Activated T-cell treated with anti-CD3 and anti-CD28 coated beads, Interleukin-2, amount 50 U/mL, for 72 hours (primary cell): ENCODE data around the gene METTL1. TPM values are rescaled to one million over a fixed set of nuclear protein-coding genes. Genes with fewer than 3 reads are reported as not detected.
A peak's percentile ranks its signal among the peaks of the same experiment; 100 is the strongest.

Experiments used
- ATAC-seq, 2 donors: fragments of 150-1000 bp; cut with Tn5 transposase; replicated peaks in 1 of 2; 2 replicates each; pipeline ENCODE4 v1.10.0; 2021; ENCODE audit warnings: moderate library complexity in 2 of 2, mild to moderate bottlenecking in 1 of 2
- DNase-seq, 2 donors: peaks; one replicate each; pipeline ENCODE4 v3.0.0; 2021 to 2022; ENCODE audit warnings: mixed read lengths in 1 of 2
- H3K27ac Mint-ChIP-seq: one replicate; pipeline ENCODE4 v1.8.0; 2022; ENCODE audit warnings: mild to moderate bottlenecking, moderate library complexity, mixed read lengths
- H3K27me3 Mint-ChIP-seq: one replicate; pipeline ENCODE4 v1.8.0; 2022; ENCODE audit warnings: low read depth, mixed read lengths
- H3K36me3 Mint-ChIP-seq, 2 donors: one replicate each; pipeline ENCODE4 v1.8.0; 2022; ENCODE audit warnings: mixed read lengths in 2 of 2, mild to moderate bottlenecking in 1 of 2; ENCODE audit not compliant: insufficient read depth in 2 of 2
- H3K4me1 Mint-ChIP-seq: one replicate; pipeline ENCODE4 v1.8.0; 2022; ENCODE audit warnings: low read depth, mixed read lengths
- H3K4me3 Mint-ChIP-seq, 2 donors: one replicate each; pipeline ENCODE4 v1.8.0; 2022; ENCODE audit warnings: mild to moderate bottlenecking in 2 of 2, mixed read lengths in 2 of 2, moderate library complexity in 2 of 2
- H3K9me3 Mint-ChIP-seq, 2 donors: one replicate each; pipeline ENCODE4 v1.8.0; 2022; ENCODE audit warnings: mixed read lengths in 2 of 2
- total RNA-seq, 2 donors: library from RNA; stranded (reverse); gene quantifications; one replicate each; pipeline ENCODE4 v1.2.3, GENCODE V29; 2022

Gene METTL1
- total RNA-seq, 2 donors from 2014 or later: 18.7 TPM

- Mint-ChIP-seq H3K4me1 (peaks cover 9% of the 10 kb centered on the region), H3K4me3 (no peak overlapping the region), H3K27me3 (no peaks in the 10 kb centered on the region), H3K9me3 (no peaks in the 10 kb centered on the region), H3K36me3 (peaks cover 6 to 12% of the 10 kb centered on the region in 2 donors), H3K27ac (no peak overlapping the region)
- ATAC-seq (no peak), DNase-seq (no peak)
Observed at GRCh38 chr12:57732726-57733593, 38.9 kb downstream of the METTL1 start.

GRCh38 chr12:57732270-57732669, 39.6 kb downstream of the METTL1 start:
- H3K36me3 Mint-ChIP-seq: peaks cover 10 to 16% of the 10 kb centered on the region in 2 donors
- no peaks in the 10 kb centered on the region for H3K27me3 Mint-ChIP-seq
- DNase-seq: no peak
- no peak overlapping the region for H3K27ac Mint-ChIP-seq
- no peak for ATAC-seq
- H3K9me3 Mint-ChIP-seq: no peaks in the 10 kb centered on the region
- H3K4me3 Mint-ChIP-seq: no peak overlapping the region
- peaks cover 9% of the 10 kb centered on the region for H3K4me1 Mint-ChIP-seq

GRCh38 chr12:57731411-57732080, 40.4 kb downstream of the METTL1 start:
- Mint-ChIP-seq H3K27ac (no peak overlapping the region), H3K27me3 (no peaks in the 10 kb centered on the region), H3K36me3 (peaks cover 10 to 14% of the 10 kb centered on the region in 2 donors), H3K4me3 (no peak overlapping the region), H3K4me1 (peaks cover 4% of the 10 kb centered on the region), H3K9me3 (no peaks in the 10 kb centered on the region)
- DNase-seq (no peak), ATAC-seq (no peak)

- H3K36me3 Mint-ChIP-seq: peaks cover 12 to 18% of the 10 kb centered on the region in 2 donors
Observed at GRCh38 chr12:57730336-57731067, 41.4 kb downstream of the METTL1 start.

GRCh38 chr12:57729321-57729844, 42.5 kb downstream of the METTL1 start:
- Mint-ChIP-seq H3K9me3 (no peaks in the 10 kb centered on the region), H3K4me3 (no peak overlapping the region), H3K4me1 (no peaks in the 10 kb centered on the region), H3K27ac (peak overlapping the region; percentile 56), H3K27me3 (no peaks in the 10 kb centered on the region), H3K36me3 (peaks cover 12 to 20% of the 10 kb centered on the region in 2 donors)
- ATAC-seq: no peak
- DNase-seq: no peak

More at GRCh38 chr12:57730336-57731067, 41.4 kb downstream of the METTL1 start:
- H3K27ac Mint-ChIP-seq: no peak overlapping the region
- no peaks in the 10 kb centered on the region for H3K27me3 Mint-ChIP-seq
- H3K4me1 Mint-ChIP-seq: no peaks in the 10 kb centered on the region
- H3K4me3 Mint-ChIP-seq: no peak overlapping the region
- DNase-seq: no peak
- ATAC-seq: no peak
- no peaks in the 10 kb centered on the region for H3K9me3 Mint-ChIP-seq

- ATAC-seq (no peak), DNase-seq (no peak)
- no peaks in the 10 kb centered on the region for H3K27me3 Mint-ChIP-seq
- H3K27ac Mint-ChIP-seq: no peak overlapping the region
- H3K4me1 Mint-ChIP-seq: no peaks in the 10 kb centered on the region
- H3K9me3 Mint-ChIP-seq: no peaks in the 10 kb centered on the region
- no peak overlapping the region for H3K4me3 Mint-ChIP-seq
- peaks cover 12 to 19% of the 10 kb centered on the region in 2 donors for H3K36me3 Mint-ChIP-seq
Observed at GRCh38 chr12:57727758-57728395, 44.0 kb downstream of the METTL1 start.

GRCh38 chr12:57726884-57727757, 44.8 kb downstream of the METTL1 start:
- Mint-ChIP-seq H3K4me1 (no peaks in the 10 kb centered on the region), H3K36me3 (peaks cover 12 to 19% of the 10 kb centered on the region in 2 donors), H3K9me3 (no peaks in the 10 kb centered on the region), H3K4me3 (no peak overlapping the region), H3K27me3 (no peaks in the 10 kb centered on the region), H3K27ac (no peak overlapping the region)
- DNase-seq (no peak), ATAC-seq (no peak)

GRCh38 chr12:57726151-57726883, 45.6 kb downstream of the METTL1 start:
- Mint-ChIP-seq H3K4me3 (no peak overlapping the region), H3K36me3 (peaks cover 10 to 15% of the 10 kb centered on the region in 2 donors), H3K4me1 (no peaks in the 10 kb centered on the region), H3K9me3 (no peaks in the 10 kb centered on the region), H3K27ac (no peak overlapping the region), H3K27me3 (no peaks in the 10 kb centered on the region)
- peak in 1 of 2 donors; percentile 37 for DNase-seq
- peak in 1 of 2 donors; percentile 31 for ATAC-seq

GRCh38 chr12:57725851-57726150, 46.1 kb downstream of the METTL1 start:
- DNase-seq: no peak
- H3K9me3 Mint-ChIP-seq: no peaks in the 10 kb centered on the region
- H3K27ac Mint-ChIP-seq: no peak overlapping the region
- H3K4me3 Mint-ChIP-seq: no peak overlapping the region
- no peaks in the 10 kb centered on the region for H3K27me3 Mint-ChIP-seq
- no peaks in the 10 kb centered on the region for H3K4me1 Mint-ChIP-seq
- ATAC-seq: no peak
- peaks cover 10 to 15% of the 10 kb centered on the region in 2 donors for H3K36me3 Mint-ChIP-seq

GRCh38 chr12:57724936-57725740, 46.8 kb downstream of the METTL1 start:
- H3K4me3 Mint-ChIP-seq: no peak overlapping the region
- H3K27me3 Mint-ChIP-seq: no peaks in the 10 kb centered on the region
- ATAC-seq (no peak), DNase-seq (no peak)
- peak overlapping the region; percentile 17 for H3K27ac Mint-ChIP-seq
- peaks cover 10 to 15% of the 10 kb centered on the region in 2 donors for H3K36me3 Mint-ChIP-seq
- H3K4me1 Mint-ChIP-seq: no peaks in the 10 kb centered on the region
- no peaks in the 10 kb centered on the region for H3K9me3 Mint-ChIP-seq
